Measurements from ENCODE around the gene TULP4. TPM values are rescaled to one million over a fixed set of nuclear protein-coding genes. Genes with fewer than 3 reads are reported as not detected.
"Not testable (repeated sequence)": the region's sequence is repeated elsewhere in the genome, so short reads cannot be mapped to it uniquely, and the experiment has no call there.

Gene TULP4
- total RNA-seq, 4 donors from 2014 or later, result 209 to 459 (median 292) TPM

DNA sequence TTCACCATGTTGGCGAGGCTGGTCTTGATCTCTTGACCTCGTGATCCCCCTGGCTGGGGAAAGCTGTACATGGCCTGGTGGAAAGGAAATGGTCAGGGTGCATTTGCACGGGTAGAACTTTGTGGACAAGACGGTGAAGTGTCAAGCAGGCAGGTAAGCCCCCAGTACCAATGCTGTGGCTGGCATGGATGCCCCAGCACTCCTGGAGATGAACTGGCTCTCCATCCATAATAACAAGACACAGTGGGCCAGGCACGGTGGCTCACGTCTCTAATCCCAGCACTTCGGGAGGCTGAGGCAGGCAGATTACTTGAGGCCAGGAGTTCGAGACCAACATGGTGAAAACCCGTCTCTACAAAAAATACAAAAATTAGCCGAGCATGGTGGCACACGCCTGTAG, 210.4 kb downstream of the TULP4 start:
- H3K27me3 ChIP-seq, result no peaks in the 10 kb centered on the region
- DNase-seq, result no peak
- no peak for TF ChIP-seq POLR2A (IDR thresholded peaks at IDR 0.05)
- TF ChIP-seq, protein P1, sequence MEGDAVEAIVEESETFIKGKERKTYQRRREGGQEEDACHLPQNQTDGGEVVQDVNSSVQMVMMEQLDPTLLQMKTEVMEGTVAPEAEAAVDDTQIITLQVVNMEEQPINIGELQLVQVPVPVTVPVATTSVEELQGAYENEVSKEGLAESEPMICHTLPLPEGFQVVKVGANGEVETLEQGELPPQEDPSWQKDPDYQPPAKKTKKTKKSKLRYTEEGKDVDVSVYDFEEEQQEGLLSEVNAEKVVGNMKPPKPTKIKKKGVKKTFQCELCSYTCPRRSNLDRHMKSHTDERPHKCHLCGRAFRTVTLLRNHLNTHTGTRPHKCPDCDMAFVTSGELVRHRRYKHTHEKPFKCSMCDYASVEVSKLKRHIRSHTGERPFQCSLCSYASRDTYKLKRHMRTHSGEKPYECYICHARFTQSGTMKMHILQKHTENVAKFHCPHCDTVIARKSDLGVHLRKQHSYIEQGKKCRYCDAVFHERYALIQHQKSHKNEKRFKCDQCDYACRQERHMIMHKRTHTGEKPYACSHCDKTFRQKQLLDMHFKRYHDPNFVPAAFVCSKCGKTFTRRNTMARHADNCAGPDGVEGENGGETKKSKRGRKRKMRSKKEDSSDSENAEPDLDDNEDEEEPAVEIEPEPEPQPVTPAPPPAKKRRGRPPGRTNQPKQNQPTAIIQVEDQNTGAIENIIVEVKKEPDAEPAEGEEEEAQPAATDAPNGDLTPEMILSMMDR (IDR thresholded peaks at IDR 0.05), result no peak
- no peak overlapping the region for H3K27ac ChIP-seq
- peaks cover 0 to 9% of the 10 kb centered on the region in 2 donors for H3K4me1 ChIP-seq
- 94% methylated on average over 10 to 11 of the region's 11 CpGs for WGBS, 2 donors
- intact Hi-C loops (cut with DNase I), result no loop called here
- no peak overlapping the region for H3K4me3 ChIP-seq (replicated peaks in 1 of 3)
- H3K36me3 ChIP-seq, result no peaks in the 10 kb centered on the region
- H3K9me3 ChIP-seq, result no peaks in the 10 kb centered on the region

DNA sequence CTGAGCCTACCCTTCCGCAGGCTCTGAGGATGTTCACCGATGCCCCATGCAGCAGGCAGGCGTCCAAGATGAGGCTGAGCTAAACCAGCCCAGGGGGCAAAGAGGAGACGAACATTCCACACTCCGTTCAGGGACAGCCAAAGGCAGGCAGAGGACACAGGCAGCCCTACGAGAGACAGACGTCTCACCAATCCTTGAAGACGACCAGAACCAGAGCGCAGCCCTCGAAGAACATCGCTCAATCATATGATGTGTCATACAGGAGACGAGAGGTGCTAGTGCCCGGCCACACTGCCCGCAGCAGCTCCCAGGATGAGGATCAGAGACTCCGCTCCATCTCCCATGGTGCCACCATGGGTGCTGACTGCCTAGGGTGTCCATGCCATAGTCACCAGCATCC, 212.0 kb downstream of the TULP4 start:
- Histone ChIP-seq H3K36me3 (no peaks in the 10 kb centered on the region), H3K27me3 (no peaks in the 10 kb centered on the region), H3K9me3 (no peaks in the 10 kb centered on the region), H3K4me3 (replicated peaks in 1 of 3) (no peak overlapping the region), H3K27ac (no peak overlapping the region), H3K4me1 (no peaks in the 10 kb centered on the region)
- DNase-seq, result no peak
- intact Hi-C loops (cut with DNase I), result no loop called here
- TF ChIP-seq, protein P1 (IDR thresholded peaks at IDR 0.05), result no peak
- no peak for TF ChIP-seq POLR2A (IDR thresholded peaks at IDR 0.05)
- WGBS, 2 donors, result 90 to 95% methylated on average over 13 to 15 of the region's 15 CpGs

DNA sequence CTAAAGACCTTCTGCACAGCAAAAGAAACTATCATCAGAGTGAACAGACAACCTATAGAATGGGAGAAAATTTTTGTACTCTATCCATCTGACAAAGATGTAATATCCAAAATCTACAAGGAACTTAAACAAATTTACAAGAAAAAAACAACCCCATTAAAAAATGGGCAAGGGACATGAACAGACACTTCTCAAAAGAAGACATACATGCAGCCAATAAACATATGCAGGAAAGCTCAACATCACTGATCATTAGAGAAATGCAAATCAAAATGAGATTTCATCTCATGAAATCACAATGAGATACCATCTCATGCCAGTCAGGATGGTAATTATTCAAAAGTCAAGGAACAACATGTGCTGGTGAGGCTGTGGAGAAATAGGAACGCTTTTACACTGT, 215.6 kb downstream of the TULP4 start:
- 91 to 93% methylated on average over 1 of the region's 1 CpG for WGBS, 2 donors
- H3K4me1 ChIP-seq; H3K4me3 ChIP-seq (replicated peaks in 1 of 3); DNase-seq; intact Hi-C loops (cut with DNase I); H3K36me3 ChIP-seq; H3K27ac ChIP-seq; H3K9me3 ChIP-seq; H3K27me3 ChIP-seq: not testable (repeated sequence)

DNA sequence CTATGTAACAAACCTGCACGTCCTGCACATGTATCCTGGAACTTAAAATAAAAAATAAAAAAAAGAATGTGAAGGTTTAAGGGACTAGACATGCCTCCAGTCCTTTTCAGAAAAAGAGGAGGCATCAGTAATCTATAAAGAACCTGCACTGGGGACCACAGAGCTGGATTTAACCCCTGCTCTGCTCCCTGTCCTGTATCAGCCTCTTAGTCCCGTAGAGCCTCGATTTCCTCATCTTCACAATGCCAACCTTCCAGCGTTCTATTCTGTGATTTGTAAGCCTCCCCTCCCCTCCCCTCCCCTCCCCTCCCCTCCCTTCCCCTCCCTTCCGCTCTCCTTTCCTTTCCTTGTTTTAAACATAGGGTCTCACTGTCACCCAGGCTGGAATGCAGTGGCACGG, 216.6 kb downstream of the TULP4 start:
- intact Hi-C loops (cut with DNase I), result no loop called here
- no peak for TF ChIP-seq POLR2A (IDR thresholded peaks at IDR 0.05)
- Histone ChIP-seq H3K4me1 (no peaks in the 10 kb centered on the region), H3K36me3 (no peaks in the 10 kb centered on the region), H3K27me3 (no peaks in the 10 kb centered on the region), H3K4me3 (replicated peaks in 1 of 3) (no peak overlapping the region), H3K9me3 (no peaks in the 10 kb centered on the region), H3K27ac (no peak overlapping the region)
- WGBS, 2 donors, result 75 to 77% methylated on average over 6 of the region's 6 CpGs
- DNase-seq, result no peak

DNA sequence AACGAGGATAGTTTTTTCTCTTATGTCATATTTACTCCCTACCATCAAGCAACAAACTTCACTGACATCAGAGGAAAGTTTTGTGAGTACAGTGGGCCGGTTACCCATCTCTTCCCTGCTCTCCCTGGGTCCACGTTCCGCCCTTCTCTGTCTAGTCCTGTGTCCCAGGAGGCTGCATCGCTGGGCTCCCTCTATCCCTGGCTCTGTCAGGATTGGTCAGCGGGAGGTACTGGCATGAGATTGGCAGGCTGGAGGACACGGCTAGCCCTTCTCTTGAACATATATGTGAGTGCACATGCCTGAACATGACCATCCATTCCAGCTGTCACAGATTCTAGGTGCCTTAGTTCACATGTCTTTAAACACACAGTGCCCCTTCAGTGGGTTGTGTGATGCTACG, 217.4 kb downstream of the TULP4 start:
- Histone ChIP-seq H3K36me3 (no peaks in the 10 kb centered on the region), H3K4me1 (no peaks in the 10 kb centered on the region), H3K4me3 (replicated peaks in 1 of 3) (no peak overlapping the region), H3K27me3 (no peaks in the 10 kb centered on the region), H3K27ac (no peak overlapping the region), H3K9me3 (no peaks in the 10 kb centered on the region)
- intact Hi-C loops (cut with DNase I), result no loop called here
- no peak for DNase-seq
- TF ChIP-seq, protein P1 (IDR thresholded peaks at IDR 0.05), result no peak
- WGBS, 2 donors, result 72 to 81% methylated on average over 8 of the region's 8 CpGs

DNA sequence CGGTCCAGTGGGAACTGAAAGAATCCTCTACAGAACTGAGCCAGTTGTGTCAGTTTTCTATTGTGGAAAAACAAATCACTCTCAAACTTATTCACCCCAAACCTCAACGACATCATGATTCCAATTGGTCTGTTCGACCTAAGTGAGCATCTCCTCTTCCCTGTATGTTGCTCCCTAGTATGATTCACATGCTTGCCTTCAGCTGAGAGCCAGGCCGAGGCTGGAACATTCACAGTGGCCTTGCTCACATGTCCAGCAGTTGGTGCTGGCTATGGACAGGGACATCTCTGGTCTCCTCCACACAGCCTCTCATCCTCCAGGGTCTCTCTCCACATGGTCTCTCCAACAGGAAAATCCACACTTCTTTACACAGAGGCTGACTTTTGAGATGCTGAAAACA, 219.3 kb downstream of the TULP4 start:
- no peak overlapping the region for H3K4me3 ChIP-seq (replicated peaks in 1 of 3)
- no peaks in the 10 kb centered on the region for H3K9me3 ChIP-seq
- no peak for DNase-seq
- H3K36me3 ChIP-seq, result no peaks in the 10 kb centered on the region
- H3K27ac ChIP-seq, result no peak overlapping the region
- H3K27me3 ChIP-seq, result no peaks in the 10 kb centered on the region
- peaks cover 3 to 5% of the 10 kb centered on the region in 2 donors for H3K4me1 ChIP-seq
- TF ChIP-seq, protein P1 (IDR thresholded peaks at IDR 0.05), result no peak
- no peak for TF ChIP-seq POLR2A (IDR thresholded peaks at IDR 0.05)
- 44 to 52% methylated on average over 4 of the region's 4 CpGs for WGBS, 2 donors
- intact Hi-C loops (cut with DNase I), result no loop called here

All from thyroid gland (tissue), 4 donors.